Stimulated activated CD4-positive, alpha-beta T cell treated with anti-CD3 and anti-CD28 coated beads, TNF-alpha, amount 100 ng/mL, for 24 hours (primary cell): Measurements from ENCODE around the gene NPTXR.
A peak's percentile ranks its signal among the peaks of the same experiment; 100 is the strongest.

Source experiments
- DNase-seq, 3 experiments: peaks; one replicate each; pipeline ENCODE4 v3.0.0-alpha.2; 2020; ENCODE audit warnings: low read depth in 3 of 3

NPTXR gene

DNA sequence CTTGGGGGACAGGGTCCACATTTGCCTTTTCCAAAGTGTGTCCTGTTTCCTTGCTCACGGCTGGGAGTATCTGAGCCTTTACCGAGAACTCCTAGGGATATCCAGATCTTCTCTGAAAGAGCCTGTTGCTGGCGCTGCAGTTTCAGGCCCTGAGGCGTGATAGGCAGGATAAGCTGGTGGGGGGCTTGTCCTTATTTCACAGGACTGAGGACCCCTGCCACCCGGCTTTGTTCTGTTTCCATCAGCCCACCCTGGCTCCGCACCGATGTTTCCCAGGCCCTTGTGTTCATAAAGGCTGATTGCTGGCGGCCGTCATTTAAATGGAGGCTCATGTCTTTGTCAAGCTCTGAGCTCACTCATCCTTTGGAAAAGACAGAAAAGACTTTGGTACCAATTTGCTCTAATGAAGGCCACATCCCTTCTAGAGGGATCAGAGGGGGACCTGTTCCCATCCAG, 9.4 kb upstream of the NPTXR start:
- DNase-seq: no peak

DNA sequence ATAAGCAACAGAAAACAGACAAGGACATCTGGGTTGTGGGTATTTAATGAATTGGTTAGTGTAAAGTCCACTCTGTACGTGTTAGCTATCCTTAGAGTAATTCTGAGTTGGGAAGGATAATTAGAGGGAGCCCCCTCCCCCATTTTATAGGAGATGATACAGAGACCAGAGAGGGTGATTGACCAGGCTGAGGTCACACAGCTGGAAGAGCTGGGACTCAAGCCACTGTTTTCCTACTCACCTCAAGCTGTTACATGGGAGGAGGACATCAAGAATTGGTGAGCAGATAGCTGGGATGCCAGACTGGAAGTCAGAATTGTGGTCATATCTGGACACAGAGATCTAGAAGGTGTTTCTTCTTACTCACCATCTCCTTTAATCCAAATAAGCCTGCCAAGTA, 8.7 kb upstream of the NPTXR start:
- no peak for DNase-seq

DNA sequence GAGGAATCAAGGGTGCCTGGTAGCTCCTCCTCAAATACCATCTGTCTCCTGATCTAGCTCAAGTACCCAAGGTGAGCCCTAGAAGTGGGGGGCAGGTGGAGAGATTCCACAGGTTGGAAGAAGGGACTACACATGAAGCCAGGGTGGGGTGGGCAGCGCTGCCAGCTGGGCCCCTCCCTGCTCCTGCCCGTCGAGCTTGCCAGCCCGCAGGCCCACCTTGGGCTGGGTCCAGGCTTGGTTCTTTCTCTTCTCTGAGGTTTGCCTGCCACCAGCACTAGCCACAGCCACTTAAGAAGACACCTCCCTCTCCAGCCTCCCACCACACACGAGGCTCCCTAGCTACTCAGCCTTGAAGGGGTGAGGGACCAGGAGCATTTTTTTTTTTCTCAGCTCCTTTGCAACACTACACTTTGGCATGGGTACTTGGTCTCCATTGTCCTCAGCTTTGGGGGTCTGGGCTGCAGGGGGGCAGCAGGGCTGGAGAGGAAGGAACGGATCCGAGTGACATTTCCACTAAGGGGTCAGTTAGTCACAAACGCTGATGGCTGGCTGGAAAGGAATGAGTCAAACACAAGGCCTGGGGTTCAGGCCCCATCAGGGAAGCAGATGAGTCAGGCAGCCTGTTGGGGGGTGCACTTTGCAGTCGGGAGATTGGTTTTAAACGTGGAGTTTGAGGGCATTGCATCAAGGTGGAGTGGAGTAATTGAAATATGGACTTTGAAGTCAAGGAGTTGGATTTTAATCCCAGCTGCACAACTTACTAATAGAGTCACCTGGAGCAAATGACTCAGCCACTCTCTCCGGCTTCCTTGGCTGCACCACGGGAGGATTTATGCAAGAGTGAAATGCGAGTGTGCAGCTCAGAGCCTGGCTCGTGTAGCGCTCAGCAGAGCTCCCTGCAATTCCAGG, 7.4 kb upstream of the NPTXR start:
- DNase-seq: no peak

DNA sequence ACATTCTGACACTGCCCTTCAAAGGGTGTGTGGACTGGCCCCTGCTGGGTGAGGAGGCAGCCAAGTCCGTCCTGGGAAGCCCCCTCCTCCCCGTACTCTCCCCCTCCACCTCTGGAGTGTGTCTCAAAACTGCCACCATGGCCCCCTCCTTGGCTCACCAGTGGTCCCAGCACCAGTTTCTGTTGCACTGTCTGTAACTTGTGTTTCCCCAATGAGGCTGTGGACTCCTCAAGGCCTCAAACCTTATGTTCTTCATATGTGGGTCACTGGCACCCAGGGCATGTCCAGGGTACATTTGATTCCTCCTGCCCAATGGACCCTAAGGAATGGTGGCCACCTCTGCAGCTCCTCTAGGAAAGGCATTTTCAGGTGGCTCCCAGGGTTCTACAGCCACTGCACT, 6.6 kb upstream of the NPTXR start:
- no peak for DNase-seq

DNA sequence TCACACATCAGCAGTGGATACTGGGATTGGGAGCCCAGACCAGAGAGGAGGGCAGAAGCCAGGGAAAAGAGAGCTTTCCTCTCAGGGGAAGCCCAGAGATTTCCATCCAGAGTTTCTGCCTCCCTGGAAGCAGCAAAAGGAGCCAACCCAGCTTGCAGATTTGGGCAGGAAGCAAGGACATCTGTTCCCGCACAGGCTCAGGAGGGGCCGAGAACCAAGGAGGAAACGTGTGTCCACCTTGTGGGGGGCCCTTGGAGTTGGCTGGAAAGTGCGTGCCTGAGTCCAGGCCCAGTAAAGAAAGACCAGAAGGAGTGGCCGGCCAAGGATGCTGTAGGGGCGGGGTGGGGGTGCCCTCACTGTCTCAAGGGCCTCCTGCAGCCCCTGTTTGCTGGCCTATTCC, 6.0 kb upstream of the NPTXR start:
- no peak for DNase-seq

DNA sequence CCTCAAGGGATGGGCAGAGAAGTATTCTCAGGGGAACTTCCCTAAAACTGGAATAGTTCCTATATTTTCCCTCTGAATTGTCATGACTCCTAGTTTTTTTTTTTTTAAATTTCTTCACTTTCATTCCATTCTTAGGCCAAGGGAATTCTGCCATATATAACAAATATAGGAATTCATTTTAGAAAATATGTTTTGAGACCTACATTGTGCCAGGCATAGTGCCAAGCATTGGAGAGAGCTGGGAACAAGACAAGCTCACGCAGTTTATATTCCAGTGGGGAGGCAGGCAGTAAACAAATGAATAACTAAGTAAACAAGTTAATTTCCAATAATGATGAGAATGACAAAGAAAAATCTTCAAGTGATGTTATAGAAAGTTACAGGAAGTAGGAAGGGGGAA, 2.6 kb upstream of the NPTXR start:
- DNase-seq: no peak

DNA sequence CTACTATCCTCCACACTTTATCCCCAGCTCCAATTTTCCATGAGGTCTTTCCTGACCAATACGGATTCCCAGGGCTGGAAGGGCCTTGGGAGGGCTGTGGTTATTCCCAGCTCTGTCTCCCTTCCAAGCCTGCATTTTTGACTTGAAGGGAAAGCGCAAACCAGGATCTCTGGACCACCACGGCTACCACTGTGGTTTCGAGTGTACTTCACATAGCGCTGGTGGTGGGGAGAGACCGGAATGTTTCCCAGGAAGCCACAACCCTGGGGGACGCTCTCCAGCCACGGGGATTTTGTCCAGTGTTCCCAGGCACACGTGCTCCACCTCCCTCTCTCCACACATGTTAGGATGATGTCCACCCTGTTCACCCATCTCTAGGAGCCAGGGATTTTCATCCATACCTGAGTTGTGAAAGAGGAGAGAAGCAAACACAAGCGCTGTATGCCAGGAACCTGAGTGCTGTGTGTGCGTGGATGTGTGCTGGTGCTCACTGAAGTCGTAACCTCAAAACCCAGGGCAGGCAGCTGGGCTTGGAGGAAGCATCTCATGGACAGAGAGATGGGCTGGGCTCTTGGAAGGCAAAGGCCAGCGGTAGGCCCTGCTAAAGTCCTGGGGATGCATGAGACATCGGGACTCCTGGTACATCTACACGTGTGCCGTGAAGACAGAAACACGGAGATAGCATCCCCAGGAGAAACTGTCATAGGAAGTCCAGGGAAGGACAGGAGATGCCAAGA, 1.3 kb upstream of the NPTXR start:
- DNase-seq: no peak

DNA sequence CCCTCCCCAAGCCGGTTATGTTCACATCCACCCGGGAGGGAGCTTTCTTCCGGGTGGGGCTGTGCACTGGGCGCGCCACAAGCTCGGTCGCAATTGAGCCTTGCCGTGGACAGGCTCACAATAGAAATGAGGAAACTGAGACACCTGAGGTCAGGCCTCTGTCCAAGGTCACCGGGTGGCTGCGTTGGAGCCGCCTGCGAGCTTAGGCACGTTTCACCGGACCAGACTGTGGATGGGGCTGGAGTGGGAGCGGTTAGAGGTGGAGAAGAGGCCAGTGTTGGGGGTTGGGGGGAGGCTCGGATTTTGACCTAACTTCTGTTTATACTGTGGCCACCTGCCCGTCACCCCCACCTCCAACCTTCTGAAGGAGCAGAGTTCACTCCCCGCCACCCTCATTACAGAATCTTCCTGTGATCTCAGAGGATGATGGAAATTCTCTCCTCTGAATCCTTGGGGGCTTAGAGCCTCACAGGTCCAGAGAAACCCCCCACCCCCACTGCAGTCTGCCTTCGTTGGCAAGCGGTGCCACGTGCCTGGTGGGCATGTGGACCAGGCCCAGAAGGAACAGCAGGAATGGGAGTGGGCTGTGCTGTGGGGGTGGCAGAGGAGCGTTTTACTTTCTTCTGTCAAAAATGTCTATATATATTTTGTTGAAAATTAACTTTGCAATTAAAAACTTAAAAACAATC, 631 bp upstream of the NPTXR start:
- no peak for DNase-seq

DNA sequence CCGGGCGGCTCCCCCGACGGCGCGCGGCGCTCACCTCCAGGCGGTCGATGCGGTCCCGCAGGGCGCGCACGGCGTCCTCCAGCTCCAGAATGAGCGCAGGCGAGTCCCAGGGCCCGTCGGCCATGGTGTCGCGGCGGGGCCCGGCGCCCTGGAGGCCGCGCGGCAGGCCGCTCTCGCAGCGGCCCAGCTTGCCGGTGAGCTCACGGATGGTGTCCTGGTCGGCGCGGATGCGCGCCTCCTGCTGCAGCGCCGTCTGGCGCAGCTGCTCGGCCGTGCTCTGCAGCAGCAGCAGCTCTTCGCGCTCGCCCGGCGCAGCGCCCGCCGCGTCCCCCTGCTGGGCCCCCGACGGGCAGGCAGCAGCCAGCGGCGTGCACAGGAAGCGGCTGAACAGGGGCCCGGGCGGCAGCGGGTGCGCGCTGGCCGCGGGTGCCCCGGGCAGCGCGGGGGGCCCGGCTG, 599 bp downstream of the NPTXR start:
- DNase-seq: peak in 2 of 3 experiments; percentile 33 to 61

DNA sequence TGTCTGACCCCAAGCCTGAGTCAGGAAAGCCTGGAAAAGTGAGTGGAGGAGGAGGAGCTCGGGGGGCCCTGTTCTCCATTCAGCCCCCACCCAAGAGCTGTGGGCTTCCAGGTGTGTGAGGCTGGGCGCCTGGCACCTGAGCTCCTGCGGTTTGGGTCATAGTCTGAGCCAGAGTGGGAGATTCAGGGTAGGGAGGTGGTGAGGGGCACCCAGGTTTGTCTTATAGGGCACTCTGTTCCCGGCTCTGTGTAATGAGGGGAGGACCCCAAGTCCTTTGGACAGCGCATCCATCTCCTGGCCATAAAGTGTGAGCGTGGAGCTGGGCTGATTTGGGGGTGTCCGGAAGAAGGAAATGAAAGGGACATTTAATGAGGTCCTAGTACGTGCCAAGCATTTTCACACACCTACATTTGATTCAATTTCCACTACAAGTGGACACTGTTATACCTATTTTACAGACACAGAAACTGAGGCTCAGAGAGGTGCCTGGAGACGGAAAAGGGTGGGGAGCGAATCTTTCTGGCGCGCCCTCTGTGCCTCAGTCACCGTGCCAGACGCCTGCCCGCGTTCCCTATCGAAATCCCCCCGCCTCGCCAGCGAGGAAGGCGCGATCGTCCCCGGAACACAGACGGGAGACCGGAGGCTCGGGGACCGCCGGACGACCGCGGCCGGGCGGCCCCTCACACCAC, 1.2 kb downstream of the NPTXR start:
- DNase-seq: no peak

DNA sequence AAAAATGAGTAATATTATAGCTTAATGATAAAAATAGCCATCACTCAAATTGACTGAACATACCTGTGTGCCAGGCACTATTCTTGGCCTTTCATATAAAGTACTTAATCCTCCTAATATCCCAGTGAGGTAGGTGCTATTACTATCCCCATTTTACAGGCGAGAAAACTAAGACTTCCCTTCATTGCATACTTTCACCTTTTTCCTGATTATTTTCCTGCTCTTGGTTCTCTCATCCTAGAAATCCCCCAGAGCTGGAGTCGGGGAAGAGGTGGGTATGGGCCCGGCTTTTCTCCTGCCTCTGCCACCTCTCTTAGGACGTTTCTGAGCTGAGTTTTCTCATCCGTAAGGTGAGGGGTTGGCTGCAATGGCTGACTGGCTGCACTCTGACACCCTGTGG, 2.2 kb downstream of the NPTXR start:
- DNase-seq: no peak

DNA sequence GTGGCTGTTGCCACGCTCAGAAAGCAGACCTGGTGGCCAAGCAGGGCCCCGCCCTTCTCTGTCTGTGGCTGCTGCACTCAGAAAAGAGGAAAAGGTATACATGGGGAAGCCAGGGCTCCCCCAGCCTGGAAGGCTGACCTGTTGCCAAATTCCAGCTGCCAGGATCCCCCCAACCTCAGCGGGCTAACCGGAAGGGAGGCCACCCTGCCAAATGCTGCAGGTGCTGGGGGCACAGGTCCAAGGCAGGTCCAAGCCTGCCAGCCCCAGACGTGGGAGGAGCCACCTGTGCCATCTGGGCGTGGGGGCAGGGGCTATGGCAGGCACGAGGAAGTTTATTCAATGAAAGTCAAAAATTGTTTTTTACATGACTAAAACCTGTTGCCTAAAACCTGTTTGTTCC, 2.6 kb downstream of the NPTXR start:
- no peak for DNase-seq

DNA sequence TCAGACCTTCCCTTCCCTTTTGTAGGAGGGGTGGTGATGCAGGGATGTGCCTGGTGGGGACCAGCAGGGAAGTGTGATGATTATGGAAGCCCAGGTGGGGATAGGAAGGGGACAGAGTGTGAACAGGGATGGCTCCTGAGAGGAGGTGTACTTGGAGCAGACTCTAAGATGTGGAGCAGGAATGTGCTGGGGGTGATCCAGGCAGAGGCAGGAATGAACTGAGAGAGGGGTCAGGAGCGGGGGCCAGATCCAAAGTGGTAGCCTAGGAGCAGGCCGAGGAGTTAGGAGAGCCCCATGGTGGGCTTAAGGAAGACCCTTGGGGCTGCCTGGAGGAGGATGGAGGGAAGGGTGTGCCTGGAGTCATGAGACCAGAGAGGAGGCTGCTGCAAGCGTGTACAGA, 3.7 kb downstream of the NPTXR start:
- DNase-seq: no peak

DNA sequence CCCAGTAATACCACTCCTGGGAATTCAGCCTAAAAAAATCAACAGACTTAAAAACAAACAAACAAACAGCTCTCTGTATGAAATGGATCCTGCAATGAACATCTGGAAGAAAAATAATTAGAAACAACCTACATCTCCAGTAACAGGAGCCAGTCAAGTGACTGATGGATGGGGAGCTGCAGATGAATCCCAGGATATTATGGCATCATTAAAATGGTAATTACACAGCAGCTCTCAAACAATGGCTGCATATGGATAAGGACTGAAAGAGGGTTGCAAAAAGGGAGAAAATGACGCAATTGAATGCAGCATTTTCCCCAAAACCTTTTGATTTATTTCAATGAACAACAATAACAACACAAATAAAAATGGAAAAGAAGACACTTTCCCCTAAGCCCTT, 4.1 kb downstream of the NPTXR start:
- DNase-seq: no peak

DNA sequence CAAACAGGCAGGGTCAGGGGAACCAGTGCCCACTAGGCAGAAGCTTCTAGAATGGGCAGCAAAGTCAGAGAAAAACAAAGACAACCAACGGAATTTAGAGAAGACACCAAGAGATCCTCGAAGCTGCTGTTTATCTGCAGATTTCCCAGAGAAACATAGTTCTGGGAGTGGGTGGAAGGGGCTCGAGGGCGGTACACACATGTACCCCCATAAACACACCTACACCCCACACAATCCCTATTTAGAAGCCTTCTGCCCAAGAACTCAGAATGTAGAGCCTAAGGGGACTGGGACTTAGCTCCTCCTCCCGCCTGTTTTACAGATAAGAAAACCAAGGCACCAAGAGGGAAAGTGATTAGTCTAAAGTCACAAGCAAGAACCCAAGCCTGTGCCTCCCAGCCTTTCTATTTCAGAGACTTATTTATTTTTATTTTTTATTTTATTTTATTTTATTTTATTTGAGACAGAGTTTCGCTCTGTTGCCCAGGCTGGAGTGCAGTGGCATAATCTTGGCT, 6.4 kb downstream of the NPTXR start:
- DNase-seq: no peak

DNA sequence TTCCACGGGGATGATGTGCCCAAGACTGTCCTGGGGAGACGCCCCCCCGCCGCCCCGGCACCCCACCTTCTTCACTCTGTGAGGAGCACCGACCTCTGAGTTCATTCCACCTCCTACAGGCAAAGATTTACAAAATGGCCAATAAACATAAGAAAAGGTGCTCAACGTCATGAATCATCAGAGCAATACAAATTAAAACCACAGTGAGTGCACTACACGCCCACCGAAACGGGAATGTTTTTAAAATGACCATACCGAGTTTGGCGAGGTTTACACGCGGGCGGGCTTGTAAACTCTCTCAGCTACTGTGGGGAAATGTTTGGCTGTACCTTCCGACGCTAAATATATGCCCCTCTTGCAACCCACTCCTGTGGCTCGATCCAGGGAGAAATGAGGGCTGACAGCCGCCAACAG, 7.9 kb downstream of the NPTXR start:
- DNase-seq: no peak

DNA sequence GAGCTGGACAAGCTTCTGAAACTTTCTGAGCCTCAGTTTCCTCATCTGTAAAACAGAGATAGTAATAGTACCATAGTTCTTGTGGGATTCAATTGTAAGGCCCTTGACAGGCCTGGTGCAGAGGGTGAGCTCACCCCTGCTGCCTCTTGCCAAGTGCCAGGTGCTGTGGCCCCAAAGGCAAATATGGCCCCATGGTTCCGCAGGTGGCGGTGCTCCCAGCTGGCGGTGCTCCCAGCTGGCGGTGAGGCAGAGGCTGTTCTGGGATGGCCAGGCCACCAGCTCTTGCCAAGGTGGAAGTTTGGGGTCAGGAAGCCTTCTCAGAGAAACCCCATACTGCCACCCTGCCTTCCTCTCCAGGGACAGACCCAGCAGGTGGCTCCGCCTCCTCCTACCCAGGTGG, 8.8 kb downstream of the NPTXR start:
- no peak for DNase-seq

DNA sequence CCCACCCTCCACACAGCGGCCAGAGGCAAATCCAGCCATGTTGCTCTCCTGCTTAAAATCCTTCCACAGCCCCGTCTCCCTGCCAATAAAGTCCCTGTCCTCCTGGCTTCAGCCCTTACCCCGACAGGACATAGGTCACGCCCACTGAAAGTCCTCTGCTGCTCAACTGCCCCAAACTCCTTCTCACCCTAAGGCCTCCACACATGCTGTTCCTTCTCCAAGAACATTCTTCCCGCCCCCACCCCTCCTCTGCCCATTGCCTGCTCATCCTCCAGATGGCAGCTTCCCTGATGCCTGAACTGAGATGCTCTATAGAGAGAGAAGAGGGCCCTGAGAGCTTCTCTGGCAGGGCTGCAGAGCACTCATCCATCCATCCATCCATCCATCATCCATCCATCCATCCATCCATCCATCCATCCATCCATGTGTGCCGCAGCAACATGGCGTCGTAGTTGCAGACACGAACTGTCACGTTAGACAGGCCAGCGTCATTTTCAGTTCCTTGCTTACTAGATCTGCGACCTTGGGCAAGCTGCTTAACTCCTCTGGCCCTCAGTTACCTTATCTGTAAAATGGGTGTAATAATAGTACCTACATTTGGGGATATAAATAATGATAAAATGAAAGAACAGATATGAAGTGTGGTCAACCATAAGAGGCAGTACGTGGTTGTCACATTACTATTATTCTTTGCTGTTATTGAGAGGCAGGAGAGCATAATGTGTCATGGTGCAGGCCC, 9.4 kb downstream of the NPTXR start:
- no peak for DNase-seq

DNA sequence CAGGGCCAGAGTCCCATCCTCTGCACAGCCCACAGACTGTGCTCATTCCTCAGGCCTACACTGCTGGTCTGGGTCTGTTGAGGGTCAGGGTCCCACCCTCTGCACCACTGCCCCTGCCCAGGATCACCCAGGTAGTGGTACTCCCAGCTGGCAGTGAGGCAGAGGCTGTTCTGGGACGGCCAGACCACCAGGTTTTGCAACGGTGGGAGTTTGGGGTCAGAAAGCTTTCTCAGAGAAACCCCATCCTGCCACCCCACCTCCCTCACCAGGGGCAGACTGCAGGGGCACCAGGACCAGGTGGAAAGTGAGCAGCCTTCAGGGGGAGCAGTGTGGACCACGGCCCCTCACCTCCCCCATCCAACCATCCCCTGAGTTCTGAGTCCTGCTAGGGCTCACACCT, 10.8 kb downstream of the NPTXR start:
- no peak for DNase-seq

DNA sequence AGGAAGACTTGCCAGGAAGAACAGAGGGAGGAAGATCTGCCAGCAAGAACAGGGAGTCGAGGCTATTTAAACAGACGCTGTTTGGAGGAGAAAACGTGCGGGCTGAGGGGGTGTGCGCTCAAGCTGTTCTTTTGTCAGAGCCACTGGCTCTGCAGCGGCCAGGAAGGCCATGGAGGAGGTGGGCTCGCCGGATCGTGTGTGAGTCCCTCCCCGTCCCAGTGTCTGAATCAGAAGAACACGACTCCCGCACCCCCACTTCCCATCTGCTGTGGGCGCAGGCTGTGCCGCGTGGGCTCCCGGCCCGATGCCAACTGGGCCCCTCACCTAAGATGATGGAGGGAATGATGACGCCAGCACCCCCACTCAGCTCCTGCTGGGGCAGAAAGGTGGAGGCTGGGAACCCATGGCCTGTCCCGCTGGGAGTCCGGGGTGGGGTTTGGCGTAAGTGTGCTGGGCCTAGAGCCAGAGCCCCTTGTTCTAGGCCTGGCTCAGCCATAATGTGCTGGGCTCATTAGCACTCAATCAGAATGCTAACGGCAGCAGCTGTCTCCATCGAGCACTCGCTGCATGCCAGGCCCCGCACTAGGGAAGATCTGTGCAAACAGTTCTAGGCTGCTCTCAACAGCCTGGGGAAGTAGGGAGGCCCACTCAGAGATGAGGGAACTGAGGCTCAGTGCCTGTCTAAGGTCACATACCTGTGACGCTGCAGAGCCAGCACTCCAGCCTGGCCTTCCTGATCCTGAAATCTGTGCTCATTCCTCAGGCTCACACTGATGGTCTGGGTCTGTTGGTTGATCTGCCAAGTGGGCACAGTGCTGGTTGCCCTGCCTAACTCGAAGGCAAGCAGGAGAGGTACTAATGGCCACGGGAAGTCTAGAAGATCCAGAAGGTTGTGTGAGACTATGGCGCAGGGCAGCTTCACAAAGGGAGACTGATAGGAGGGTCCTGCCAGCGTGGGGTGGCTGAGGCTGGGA, 11.5 kb downstream of the NPTXR start:
- DNase-seq: no peak
